OCI-LY3 (cell line): ENCODE data around the gene CLDN24.

Experiments
- H2AFZ ChIP-seq: fragments of 200-600, 300-600 bp; shearing (Covaris generic); 2 replicates; pipeline ENCODE4 v1.6.0; 2014; ENCODE audit warnings: antibody characterized with exemption, low read depth, low read length
- H3K27ac ChIP-seq: fragments of 200-600, 300-600 bp; sonication (generic); 2 replicates; pipeline ENCODE4 v1.5.1; 2014; ENCODE audit warnings: mild to moderate bottlenecking, low read length, moderate library complexity, mixed read lengths
- H3K27me3 ChIP-seq: fragments of 200-600, 300-600 bp; sonication (generic); 2 replicates; pipeline ENCODE4 v1.6.1; 2014; ENCODE audit warnings: low read depth, low read length, mixed read lengths
- H3K36me3 ChIP-seq: fragments of 200-600, 300-600 bp; sonication (generic); replicated peaks from 2 replicates; pipeline ENCODE3; 2014; ENCODE audit warnings: low read depth, low read length, mixed read lengths
- H3K4me1 ChIP-seq: fragments of 300-600, 200-600 bp; sonication (generic); 2 replicates; pipeline ENCODE4 v1.6.1; 2014; ENCODE audit warnings: low read length, mixed read lengths
- H3K4me2 ChIP-seq: fragments of 200-600, 300-600 bp; sonication (generic); 2 replicates; pipeline ENCODE4 v1.6.1; 2014; ENCODE audit warnings: low read length, mixed read lengths
- H3K4me3 ChIP-seq: fragments of 300-600, 200-600 bp; sonication (generic); 2 replicates; pipeline ENCODE4 v1.5.1; 2014; ENCODE audit warnings: antibody characterized with exemption, mild to moderate bottlenecking, low read length, moderate library complexity
- H3K79me2 ChIP-seq: fragments of 300-600, 200-600 bp; shearing (Covaris generic); 2 replicates; pipeline ENCODE4 v1.6.1; 2014; ENCODE audit warnings: mild to moderate bottlenecking, low read length, mixed read lengths
- H3K9ac ChIP-seq: fragments of 300-600, 200-600 bp; shearing (Covaris generic); 2 replicates; pipeline ENCODE4 v1.6.0; 2014; ENCODE audit warnings: mild to moderate bottlenecking, low read length, moderate library complexity
- H3K9me3 ChIP-seq: fragments of 200-600, 300-600 bp; shearing (Covaris generic); 2 replicates; pipeline ENCODE4 v1.6.1; 2014; ENCODE audit warnings: low read length, mixed read lengths; ENCODE audit not compliant: insufficient read depth
- H4K20me1 ChIP-seq: fragments of 200-600, 300-600 bp; sonication (generic); 2 replicates; pipeline ENCODE4 v1.6.1; 2016; ENCODE audit warnings: low read length, mixed read lengths; ENCODE audit not compliant: insufficient read depth
- CTCF ChIP-seq: fragments of 200-600, 300-600 bp; sonication (generic); IDR thresholded peaks from 2 replicates; pipeline ENCODE4 v1.5.1; 2014; ENCODE audit warnings: antibody characterized with exemption, low read length, low read depth
- EZH2phosphoT487 ChIP-seq: fragments of 200-600 bp; shearing (Covaris generic); IDR thresholded peaks from 2 replicates; pipeline ENCODE4 v1.6.1; 2018; ENCODE audit warnings: antibody characterized with exemption, mixed run types, low read depth

Gene CLDN24

DNA sequence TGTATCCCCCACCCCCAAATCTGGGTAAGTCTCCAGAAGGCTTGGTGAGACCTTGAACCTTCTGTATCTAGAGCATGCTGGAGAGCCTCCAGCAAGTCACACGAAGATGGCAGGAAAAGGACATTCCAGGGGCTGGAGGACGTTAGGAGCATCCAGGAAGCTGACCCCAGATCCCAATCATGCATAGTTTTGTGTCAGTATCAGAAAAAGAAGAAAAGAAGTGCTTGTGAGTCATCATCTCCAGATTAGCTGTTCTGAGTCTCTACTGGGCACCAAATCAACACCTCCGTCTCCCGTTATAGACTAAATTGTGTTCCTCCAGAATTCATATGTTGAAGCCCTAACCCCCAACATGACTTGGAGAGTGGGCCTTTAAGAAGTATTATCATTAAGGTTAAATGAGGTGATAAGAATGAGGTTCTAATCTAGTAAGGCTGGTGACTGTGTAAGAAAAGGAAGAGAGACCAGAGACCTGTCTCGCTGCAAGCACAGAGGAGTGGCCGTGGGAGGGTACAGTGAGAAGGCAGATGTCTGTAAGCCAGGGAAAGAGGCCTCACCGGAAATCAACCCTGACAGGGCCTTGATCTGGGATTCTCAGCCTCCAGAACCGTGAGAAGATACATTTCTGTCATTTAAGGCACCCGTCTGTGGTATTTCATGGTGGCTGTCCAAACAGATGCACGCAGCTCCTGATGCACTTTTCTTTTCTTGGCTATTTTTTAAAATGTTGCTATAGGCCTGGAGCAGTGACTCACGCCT, 38.1 kb upstream of the CLDN24 start:
- Histone ChIP-seq H3K79me2 (no peaks in the 10 kb centered on the region), H3K27me3 (no peaks in the 10 kb centered on the region), H3K4me2 (no peak overlapping the region), H3K4me1 (peaks cover 13% of the 10 kb centered on the region), H2AFZ (no peak overlapping the region), H3K4me3 (no peak overlapping the region), H3K9me3 (no peaks in the 10 kb centered on the region), H3K9ac (no peak overlapping the region), H3K27ac (no peak overlapping the region), H3K36me3 (no peaks in the 10 kb centered on the region), H4K20me1 (no peaks in the 10 kb centered on the region)
- TF ChIP-seq CTCF (no peak), EZH2phosphoT487 (no peak)

- no peaks in the 10 kb centered on the region for H3K36me3 ChIP-seq
- no peaks in the 10 kb centered on the region for H3K9me3 ChIP-seq
- H3K9ac ChIP-seq = no peak overlapping the region
- no peak overlapping the region for H3K27ac ChIP-seq
- TF ChIP-seq EZH2phosphoT487 (no peak), CTCF (no peak)
- peaks cover 8% of the 10 kb centered on the region for H3K4me1 ChIP-seq
- no peaks in the 10 kb centered on the region for H3K27me3 ChIP-seq
- H3K79me2 ChIP-seq = no peaks in the 10 kb centered on the region
- H4K20me1 ChIP-seq = no peaks in the 10 kb centered on the region
- H3K4me3 ChIP-seq = no peak overlapping the region
- H2AFZ ChIP-seq = no peak overlapping the region
- H3K4me2 ChIP-seq = no peak overlapping the region
These were observed 36.1 kb upstream of the CLDN24 start for GRCh38 chr4:183358215-183358755.

DNA sequence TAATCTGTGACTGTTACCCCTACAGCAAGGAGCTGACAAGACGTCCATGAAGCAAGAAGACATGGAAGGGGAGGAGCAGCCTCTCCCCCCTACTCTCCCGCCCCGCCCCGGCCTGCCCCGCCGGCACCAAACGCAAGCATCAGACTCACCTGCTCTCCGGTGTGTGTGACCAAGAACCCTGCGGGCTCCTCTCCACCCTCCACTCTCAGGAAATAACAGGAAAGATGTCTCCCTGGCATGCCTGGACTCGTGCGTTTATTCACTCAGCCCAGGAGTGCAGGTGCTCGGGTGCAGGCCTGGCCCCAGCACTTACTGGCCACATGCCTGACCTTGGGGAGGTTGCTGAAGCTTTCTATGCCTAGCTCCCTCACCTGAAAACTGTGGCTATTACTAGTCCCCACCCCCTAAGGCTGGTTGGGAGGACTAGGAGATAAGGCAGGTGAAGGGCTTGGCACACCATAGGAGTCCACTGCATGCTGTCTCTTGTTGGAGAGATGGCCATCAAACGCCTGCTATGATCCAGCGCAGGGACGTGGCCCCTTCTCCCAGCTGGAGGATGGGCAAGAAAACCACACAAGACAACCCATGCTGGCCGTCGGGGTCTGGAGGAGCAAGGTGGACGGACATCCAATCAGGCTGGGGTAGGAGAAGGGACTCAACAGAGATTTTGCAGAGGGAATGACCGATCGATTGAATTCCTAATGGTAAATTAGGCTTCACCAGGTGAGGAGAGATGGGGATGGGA, 34.9 kb upstream of the CLDN24 start:
- TF ChIP-seq CTCF = no peak
- TF ChIP-seq EZH2phosphoT487 = no peak
- Histone ChIP-seq H3K9me3 (no peaks in the 10 kb centered on the region), H3K36me3 (no peaks in the 10 kb centered on the region), H3K79me2 (no peaks in the 10 kb centered on the region), H3K9ac (no peak overlapping the region), H3K4me3 (no peak overlapping the region), H2AFZ (no peak overlapping the region), H4K20me1 (no peaks in the 10 kb centered on the region), H3K4me1 (peaks cover 19% of the 10 kb centered on the region), H3K27ac (no peak overlapping the region), H3K27me3 (no peaks in the 10 kb centered on the region), H3K4me2 (no peak overlapping the region)

- Histone ChIP-seq H3K9me3 (no peaks in the 10 kb centered on the region), H3K4me2 (no peak overlapping the region), H3K4me3 (no peak overlapping the region), H3K9ac (no peak overlapping the region), H3K27me3 (no peaks in the 10 kb centered on the region), H3K36me3 (no peaks in the 10 kb centered on the region), H3K79me2 (no peaks in the 10 kb centered on the region), H4K20me1 (no peaks in the 10 kb centered on the region), H3K4me1 (peaks cover 27% of the 10 kb centered on the region), H3K27ac (no peak overlapping the region), H2AFZ (no peak overlapping the region)
- no peak for TF ChIP-seq EZH2phosphoT487
- no peak for TF ChIP-seq CTCF
These were observed 34.1 kb upstream of the CLDN24 start for GRCh38 chr4:183356173-183356830.
